ENCODE data around the gene CACNA1C. TPM values are rescaled to one million over a fixed set of nuclear protein-coding genes. Genes with fewer than 3 reads are reported as not detected.
A peak's percentile ranks its signal among the peaks of the same experiment; 100 is the strongest.

The CACNA1C gene
- total RNA-seq, 1 experiment from 2014 or later = 1.1 TPM

DNA sequence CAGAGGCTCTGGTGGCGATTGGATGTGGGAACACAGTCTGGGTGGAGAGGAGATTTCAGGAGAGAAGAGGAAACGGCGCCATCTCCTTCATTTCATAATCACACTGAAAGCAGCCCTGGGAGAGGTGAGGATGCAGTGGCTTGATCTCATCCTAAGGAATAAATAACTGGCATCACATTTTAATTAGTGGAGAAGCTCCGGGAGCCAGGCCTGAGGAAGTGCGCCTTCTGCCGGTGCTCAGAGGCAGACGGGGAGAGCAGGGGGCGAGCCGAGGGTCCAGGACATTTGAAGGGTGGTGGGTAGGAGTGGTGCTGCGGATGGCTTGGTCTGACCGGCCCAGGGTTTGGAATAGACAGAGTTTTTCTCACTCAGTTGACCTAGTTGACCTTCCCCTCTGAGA, 265.0 kb downstream of the CACNA1C start:
- Histone ChIP-seq H3K4ac (ENCODE audit: low read depth, low read length) (no peak overlapping the region), H3K27ac (ENCODE audit: insufficient read length, low read depth, low read length) (no peak overlapping the region), H3K27me3 (ENCODE audit: insufficient read depth, low read length) (no peaks in the 10 kb centered on the region), H2AFZ (ENCODE audit: low read length) (no peak overlapping the region), H4K20me1 (ENCODE audit: control insufficient read depth, insufficient read depth, insufficient read length) (no peaks in the 10 kb centered on the region), H2AK5ac (ENCODE audit: insufficient read length, low read length) (no peak overlapping the region), H2BK5ac (ENCODE audit: insufficient read length, low read length) (no peak overlapping the region), H3K23me2 (ENCODE audit: insufficient read length, low read depth, low read length, poor library complexity, severe bottlenecking) (no peaks in the 10 kb centered on the region), H3T11ph (ENCODE audit: low read length) (no peak overlapping the region), H2BK12ac (ENCODE audit: insufficient read length, low read depth, low read length) (no peak overlapping the region), H2BK20ac (ENCODE audit: low read depth, low read length, poor library complexity, severe bottlenecking) (no peak overlapping the region), H3K18ac (ENCODE audit: insufficient read length, low read depth, low read length) (no peak overlapping the region), H3K79me2 (ENCODE audit: insufficient read depth, low read length) (no peaks in the 10 kb centered on the region), H3K56ac (ENCODE audit: insufficient read length, low read depth, low read length) (no peak overlapping the region), H3K9ac (ENCODE audit: extremely low read depth, insufficient read length, low read length) (no peak overlapping the region), H4K8ac (replicated peaks; ENCODE audit: insufficient read length, low read depth, low read length) (no peak overlapping the region), H3K9me3 (ENCODE audit: control insufficient read depth, low read depth, low read length) (no peaks in the 10 kb centered on the region), H3K4me1 (ENCODE audit: insufficient read depth, low read length) (no peaks in the 10 kb centered on the region), H4K91ac (ENCODE audit: insufficient read length, low read depth, low read length) (no peak overlapping the region), H2BK120ac (ENCODE audit: low read depth, low read length, poor library complexity, severe bottlenecking) (no peak overlapping the region), H2BK15ac (ENCODE audit: low read depth, low read length) (no peak overlapping the region), H3K79me1 (ENCODE audit: insufficient read depth, low read depth, low read length, poor library complexity, severe bottlenecking) (no peaks in the 10 kb centered on the region), H3K4me2 (ENCODE audit: insufficient read depth, insufficient read length, low read length) (no peak overlapping the region), H4K5ac (ENCODE audit: insufficient read length, low read depth, low read length) (no peak overlapping the region), H3K14ac (ENCODE audit: insufficient read depth, low read length) (no peak overlapping the region), H3K23ac (ENCODE audit: insufficient read length, low read depth, low read length) (no peak overlapping the region)
- Mint-ChIP-seq H3K27me3 (ENCODE audit: low read depth) (no peaks in the 10 kb centered on the region; the same call in 1 of the 2 replicates), H3K4me3 (no peak overlapping the region), H3K27ac (peak overlapping the region in 2 of 3 experiments; percentile 2 to 15; a peak in 2 of 7 replicates), H3K9me3 (no peaks in the 10 kb centered on the region; a peak in 2 of 5 replicates), H3K4me1 (peaks cover 5 to 10% of the 10 kb centered on the region in 2 experiments), H3K36me3 (ENCODE audit: insufficient read depth in 1 of 3, low read depth in 3 of 3) (no peaks in the 10 kb centered on the region)
- TF ChIP-seq, protein P1, sequence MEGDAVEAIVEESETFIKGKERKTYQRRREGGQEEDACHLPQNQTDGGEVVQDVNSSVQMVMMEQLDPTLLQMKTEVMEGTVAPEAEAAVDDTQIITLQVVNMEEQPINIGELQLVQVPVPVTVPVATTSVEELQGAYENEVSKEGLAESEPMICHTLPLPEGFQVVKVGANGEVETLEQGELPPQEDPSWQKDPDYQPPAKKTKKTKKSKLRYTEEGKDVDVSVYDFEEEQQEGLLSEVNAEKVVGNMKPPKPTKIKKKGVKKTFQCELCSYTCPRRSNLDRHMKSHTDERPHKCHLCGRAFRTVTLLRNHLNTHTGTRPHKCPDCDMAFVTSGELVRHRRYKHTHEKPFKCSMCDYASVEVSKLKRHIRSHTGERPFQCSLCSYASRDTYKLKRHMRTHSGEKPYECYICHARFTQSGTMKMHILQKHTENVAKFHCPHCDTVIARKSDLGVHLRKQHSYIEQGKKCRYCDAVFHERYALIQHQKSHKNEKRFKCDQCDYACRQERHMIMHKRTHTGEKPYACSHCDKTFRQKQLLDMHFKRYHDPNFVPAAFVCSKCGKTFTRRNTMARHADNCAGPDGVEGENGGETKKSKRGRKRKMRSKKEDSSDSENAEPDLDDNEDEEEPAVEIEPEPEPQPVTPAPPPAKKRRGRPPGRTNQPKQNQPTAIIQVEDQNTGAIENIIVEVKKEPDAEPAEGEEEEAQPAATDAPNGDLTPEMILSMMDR (conservative IDR thresholded peaks at IDR 0.05) = peak; percentile 55
- peak; percentile 58 for DNase-seq
- no CpG with 5 or more reads among the region's 11 CpGs for WGBS (ENCODE audit: extremely low coverage, insufficient read length, low lambda C conversion rate)

Data from H9 (cell line).